ENCODE measurements around the gene AGBL4. TPM values are rescaled to one million over a fixed set of nuclear protein-coding genes. Genes with fewer than 3 reads are reported as not detected.

AGBL4 gene
- polyA plus RNA-seq, 1 donor (not counting 4 experiments of a cell fraction or from before 2014, with no cell fraction given): not detected

GRCh38 chr1:49333906-49334305, 689.8 kb downstream of the AGBL4 start:
- Histone ChIP-seq H3K36me3 (ENCODE audit: control insufficient read depth in 2 of 2, extremely low read depth in 1 of 2, insufficient read depth in 2 of 2, low read length in 2 of 2) (no peaks in the 10 kb centered on the region), H3K4me1 (ENCODE audit: control insufficient read depth, extremely low read depth, insufficient read depth, low read length) (no peaks in the 10 kb centered on the region), H2AFZ (ENCODE audit: control insufficient read depth, low read length) (no peak overlapping the region), H3K79me2 (ENCODE audit: control insufficient read depth, insufficient read depth, low read length) (no peaks in the 10 kb centered on the region), H3K9ac (ENCODE audit: control insufficient read depth, extremely low read depth, insufficient read depth, low read length) (no peak overlapping the region), H3K9me3 (ENCODE audit: control insufficient read depth, low read depth, low read length) (no peaks in the 10 kb centered on the region), H3K27ac (ENCODE audit: control insufficient read depth, insufficient read depth, low read length) (no peak overlapping the region), H3K4me3 (ENCODE audit: control insufficient read depth in 2 of 3, extremely low read depth in 1 of 3, insufficient read depth in 2 of 3, low read depth in 1 of 3, low read length in 3 of 3) (no peak overlapping the region), H3K4me2 (ENCODE audit: control insufficient read depth, extremely low read depth, insufficient read depth, low read depth, low read length) (no peak overlapping the region), H3K9me1 (ENCODE audit: control insufficient read depth, extremely low read depth, insufficient read depth, low read length) (no peaks in the 10 kb centered on the region), H3K27me3 (ENCODE audit: control insufficient read depth, extremely low read depth, insufficient read depth, low read length) (no peaks in the 10 kb centered on the region), H4K20me1 (ENCODE audit: control insufficient read depth, extremely low read depth, insufficient read depth, low read length) (no peaks in the 10 kb centered on the region)
- dilution Hi-C loops (cut with MboI; ENCODE audit: extremely low pct_ligation_motif_present, low sequenced_read_pairs): no loop called here
- FAIRE-seq (no peak), DNase-seq (ENCODE audit: low read depth, low spot score) (no peak)
- TF ChIP-seq CTCF (optimal IDR thresholded peaks at IDR 0.05 in 1 of 3, IDR thresholded peaks at IDR 0.05 in 1 of 3, conservative IDR thresholded peaks at IDR 0.05 in 1 of 3; ENCODE audit: extremely low read depth in 1 of 3, insufficient read depth in 2 of 3, low read length in 3 of 3): no peak
- TF ChIP-seq EZH2 (IDR thresholded peaks at IDR 0.05; ENCODE audit: low read length): no peak

- H3K36me3 ChIP-seq (ENCODE audit: control insufficient read depth in 2 of 2, extremely low read depth in 1 of 2, insufficient read depth in 2 of 2, low read length in 2 of 2): no peaks in the 10 kb centered on the region
- no peaks in the 10 kb centered on the region for H3K27me3 ChIP-seq (ENCODE audit: control insufficient read depth, extremely low read depth, insufficient read depth, low read length)
- H3K9ac ChIP-seq (ENCODE audit: control insufficient read depth, extremely low read depth, insufficient read depth, low read length): no peak overlapping the region
- H3K79me2 ChIP-seq (ENCODE audit: control insufficient read depth, insufficient read depth, low read length): no peaks in the 10 kb centered on the region
- H3K4me3 ChIP-seq (ENCODE audit: control insufficient read depth in 2 of 3, extremely low read depth in 1 of 3, insufficient read depth in 2 of 3, low read depth in 1 of 3, low read length in 3 of 3): no peak overlapping the region
- no peak overlapping the region for H2AFZ ChIP-seq (ENCODE audit: control insufficient read depth, low read length)
- H3K9me3 ChIP-seq (ENCODE audit: control insufficient read depth, low read depth, low read length): no peaks in the 10 kb centered on the region
- no peak overlapping the region for H3K27ac ChIP-seq (ENCODE audit: control insufficient read depth, insufficient read depth, low read length)
- no peak for FAIRE-seq
- H3K9me1 ChIP-seq (ENCODE audit: control insufficient read depth, extremely low read depth, insufficient read depth, low read length): no peaks in the 10 kb centered on the region
- no peaks in the 10 kb centered on the region for H3K4me1 ChIP-seq (ENCODE audit: control insufficient read depth, extremely low read depth, insufficient read depth, low read length)
- TF ChIP-seq EZH2 (IDR thresholded peaks at IDR 0.05; ENCODE audit: low read length) (no peak), CTCF (optimal IDR thresholded peaks at IDR 0.05 in 1 of 3, IDR thresholded peaks at IDR 0.05 in 1 of 3, conservative IDR thresholded peaks at IDR 0.05 in 1 of 3; ENCODE audit: extremely low read depth in 1 of 3, insufficient read depth in 2 of 3, low read length in 3 of 3) (no peak)
- dilution Hi-C loops (cut with MboI; ENCODE audit: extremely low pct_ligation_motif_present, low sequenced_read_pairs): no loop called here
- DNase-seq (ENCODE audit: low read depth, low spot score): no peak
- H4K20me1 ChIP-seq (ENCODE audit: control insufficient read depth, extremely low read depth, insufficient read depth, low read length): no peaks in the 10 kb centered on the region
- no peak overlapping the region for H3K4me2 ChIP-seq (ENCODE audit: control insufficient read depth, extremely low read depth, insufficient read depth, low read depth, low read length)
Measured at GRCh38 chr1:49331066-49331852, 692.5 kb downstream of the AGBL4 start.

Measured in keratinocyte (primary cell).